ENCODE results near the gene TMEM117. TPM values are rescaled to one million over a fixed set of nuclear protein-coding genes. Genes with fewer than 3 reads are reported as not detected.
A peak's percentile ranks its signal among the peaks of the same experiment; 100 is the strongest.
"Not testable (repeated sequence)": the region's sequence is repeated elsewhere in the genome, so short reads cannot be mapped to it uniquely, and the experiment has no call there.

Gene TMEM117
- total RNA-seq, 1 experiment from 2014 or later: 12.6 TPM

GRCh38 chr12:44225149-44225510 lies 389.2 kb downstream of the TMEM117 start:
- Histone ChIP-seq H3K4me1 (no peaks in the 10 kb centered on the region), H3K27me3 (no peaks in the 10 kb centered on the region), H3K36me3 (no peaks in the 10 kb centered on the region), H3K9me3 (replicated peaks) (no peaks in the 10 kb centered on the region), H3K27ac (no peak overlapping the region), H3K4me3 (no peak overlapping the region)
- DNase-seq: no peak

GRCh38 chr12:44227616-44228015 lies 391.7 kb downstream of the TMEM117 start:
- no peak overlapping the region for H3K27ac ChIP-seq
- H3K4me1 ChIP-seq: no peaks in the 10 kb centered on the region
- H3K27me3 ChIP-seq: no peaks in the 10 kb centered on the region
- H3K4me3 ChIP-seq: no peak overlapping the region
- DNase-seq: no peak
- H3K9me3 ChIP-seq (replicated peaks): no peaks in the 10 kb centered on the region
- no peaks in the 10 kb centered on the region for H3K36me3 ChIP-seq

GRCh38 chr12:44229846-44230245 lies 394.0 kb downstream of the TMEM117 start:
- no peaks in the 10 kb centered on the region for H3K27me3 ChIP-seq
- DNase-seq: no peak
- no peak overlapping the region for H3K4me3 ChIP-seq
- H3K9me3 ChIP-seq (replicated peaks): no peaks in the 10 kb centered on the region
- H3K27ac ChIP-seq: no peak overlapping the region
- no peaks in the 10 kb centered on the region for H3K4me1 ChIP-seq
- no peaks in the 10 kb centered on the region for H3K36me3 ChIP-seq

- Histone ChIP-seq H3K27me3 (no peaks in the 10 kb centered on the region), H3K9me3 (replicated peaks) (no peaks in the 10 kb centered on the region), H3K4me3 (no peak overlapping the region), H3K36me3 (no peaks in the 10 kb centered on the region), H3K27ac (no peak overlapping the region), H3K4me1 (no peaks in the 10 kb centered on the region)
- no peak for DNase-seq
Observed at GRCh38 chr12:44235674-44236073, 399.8 kb downstream of the TMEM117 start.

GRCh38 chr12:44240186-44240585 lies 404.3 kb downstream of the TMEM117 start:
- Histone ChIP-seq H3K4me1 (no peaks in the 10 kb centered on the region), H3K36me3 (no peaks in the 10 kb centered on the region), H3K4me3 (no peak overlapping the region), H3K27ac (no peak overlapping the region), H3K9me3 (replicated peaks) (no peaks in the 10 kb centered on the region), H3K27me3 (no peaks in the 10 kb centered on the region)
- DNase-seq: no peak

GRCh38 chr12:44245932-44246331 lies 410.1 kb downstream of the TMEM117 start:
- H3K27me3 ChIP-seq: no peaks in the 10 kb centered on the region
- no peak overlapping the region for H3K4me3 ChIP-seq
- H3K27ac ChIP-seq: no peak overlapping the region
- no peak for DNase-seq
- H3K9me3 ChIP-seq (replicated peaks): no peaks in the 10 kb centered on the region
- H3K36me3 ChIP-seq: no peaks in the 10 kb centered on the region
- H3K4me1 ChIP-seq: no peaks in the 10 kb centered on the region

- H3K4me1 ChIP-seq: no peaks in the 10 kb centered on the region
Observed at GRCh38 chr12:44246482-44247105, 410.7 kb downstream of the TMEM117 start.

GRCh38 chr12:44247588-44247987 lies 411.7 kb downstream of the TMEM117 start:
- Histone ChIP-seq H3K9me3 (replicated peaks) (no peaks in the 10 kb centered on the region), H3K4me1 (no peaks in the 10 kb centered on the region), H3K36me3 (no peaks in the 10 kb centered on the region), H3K4me3 (no peak overlapping the region), H3K27me3 (no peaks in the 10 kb centered on the region), H3K27ac (no peak overlapping the region)
- peak; percentile 7 to 31 for DNase-seq

More at GRCh38 chr12:44246482-44247105, 410.7 kb downstream of the TMEM117 start:
- Histone ChIP-seq H3K27me3 (no peaks in the 10 kb centered on the region), H3K36me3 (no peaks in the 10 kb centered on the region), H3K27ac (no peak overlapping the region), H3K9me3 (replicated peaks) (no peaks in the 10 kb centered on the region), H3K4me3 (no peak overlapping the region)
- no peak for DNase-seq

GRCh38 chr12:44248436-44248835 lies 412.6 kb downstream of the TMEM117 start:
- H3K4me3 ChIP-seq: no peak overlapping the region
- no peaks in the 10 kb centered on the region for H3K4me1 ChIP-seq
- no peak overlapping the region for H3K27ac ChIP-seq
- DNase-seq: no peak
- no peaks in the 10 kb centered on the region for H3K27me3 ChIP-seq
- H3K9me3 ChIP-seq (replicated peaks): no peaks in the 10 kb centered on the region
- H3K36me3 ChIP-seq: no peaks in the 10 kb centered on the region

GRCh38 chr12:44250440-44250839 lies 414.6 kb downstream of the TMEM117 start:
- H3K36me3 ChIP-seq; DNase-seq; H3K4me1 ChIP-seq; H3K27ac ChIP-seq; H3K27me3 ChIP-seq; H3K9me3 ChIP-seq (replicated peaks); H3K4me3 ChIP-seq: not testable (repeated sequence)

- no peaks in the 10 kb centered on the region for H3K27me3 ChIP-seq
- no peaks in the 10 kb centered on the region for H3K4me1 ChIP-seq
- no peak overlapping the region for H3K4me3 ChIP-seq
- H3K36me3 ChIP-seq: no peaks in the 10 kb centered on the region
- H3K27ac ChIP-seq: no peak overlapping the region
- no peak for DNase-seq
- H3K9me3 ChIP-seq (replicated peaks): no peaks in the 10 kb centered on the region
Observed at GRCh38 chr12:44253338-44253856, 417.5 kb downstream of the TMEM117 start.

GRCh38 chr12:44258246-44258645 lies 422.4 kb downstream of the TMEM117 start:
- Histone ChIP-seq H3K27ac (no peak overlapping the region), H3K4me1 (no peaks in the 10 kb centered on the region), H3K4me3 (no peak overlapping the region), H3K36me3 (no peaks in the 10 kb centered on the region), H3K9me3 (replicated peaks) (no peaks in the 10 kb centered on the region), H3K27me3 (no peaks in the 10 kb centered on the region)
- DNase-seq: no peak

GRCh38 chr12:44259890-44260289 lies 424.0 kb downstream of the TMEM117 start:
- no peak overlapping the region for H3K27ac ChIP-seq
- no peaks in the 10 kb centered on the region for H3K9me3 ChIP-seq (replicated peaks)
- H3K4me1 ChIP-seq: no peaks in the 10 kb centered on the region
- no peaks in the 10 kb centered on the region for H3K36me3 ChIP-seq
- no peak overlapping the region for H3K4me3 ChIP-seq
- DNase-seq: no peak
- no peaks in the 10 kb centered on the region for H3K27me3 ChIP-seq

- no peaks in the 10 kb centered on the region for H3K4me1 ChIP-seq
- no peak for DNase-seq
- H3K27me3 ChIP-seq: no peaks in the 10 kb centered on the region
- no peak overlapping the region for H3K4me3 ChIP-seq
- no peaks in the 10 kb centered on the region for H3K9me3 ChIP-seq (replicated peaks)
- H3K36me3 ChIP-seq: no peaks in the 10 kb centered on the region
- no peak overlapping the region for H3K27ac ChIP-seq
Observed at GRCh38 chr12:44260581-44260980, 424.7 kb downstream of the TMEM117 start.

- Histone ChIP-seq H3K4me3 (no peak overlapping the region), H3K9me3 (replicated peaks) (no peaks in the 10 kb centered on the region), H3K4me1 (no peaks in the 10 kb centered on the region), H3K36me3 (no peaks in the 10 kb centered on the region), H3K27ac (no peak overlapping the region), H3K27me3 (no peaks in the 10 kb centered on the region)
- DNase-seq: no peak
Observed at GRCh38 chr12:44285321-44285960, 449.6 kb downstream of the TMEM117 start.

GRCh38 chr12:44286336-44286735 lies 450.5 kb downstream of the TMEM117 start:
- Histone ChIP-seq H3K9me3 (replicated peaks) (no peaks in the 10 kb centered on the region), H3K27ac (no peak overlapping the region), H3K4me3 (no peak overlapping the region), H3K27me3 (no peaks in the 10 kb centered on the region), H3K36me3 (no peaks in the 10 kb centered on the region), H3K4me1 (no peaks in the 10 kb centered on the region)
- no peak for DNase-seq

All from SJCRH30 (cell line).